Right hindlimb (tissue), 1 donor: Measurements from ENCODE around the gene SORCS2.

Experiments
- DNase-seq: peaks from one replicate; pipeline ENCODE4 v3.0.0-alpha.2; 2018

Gene SORCS2

DNA sequence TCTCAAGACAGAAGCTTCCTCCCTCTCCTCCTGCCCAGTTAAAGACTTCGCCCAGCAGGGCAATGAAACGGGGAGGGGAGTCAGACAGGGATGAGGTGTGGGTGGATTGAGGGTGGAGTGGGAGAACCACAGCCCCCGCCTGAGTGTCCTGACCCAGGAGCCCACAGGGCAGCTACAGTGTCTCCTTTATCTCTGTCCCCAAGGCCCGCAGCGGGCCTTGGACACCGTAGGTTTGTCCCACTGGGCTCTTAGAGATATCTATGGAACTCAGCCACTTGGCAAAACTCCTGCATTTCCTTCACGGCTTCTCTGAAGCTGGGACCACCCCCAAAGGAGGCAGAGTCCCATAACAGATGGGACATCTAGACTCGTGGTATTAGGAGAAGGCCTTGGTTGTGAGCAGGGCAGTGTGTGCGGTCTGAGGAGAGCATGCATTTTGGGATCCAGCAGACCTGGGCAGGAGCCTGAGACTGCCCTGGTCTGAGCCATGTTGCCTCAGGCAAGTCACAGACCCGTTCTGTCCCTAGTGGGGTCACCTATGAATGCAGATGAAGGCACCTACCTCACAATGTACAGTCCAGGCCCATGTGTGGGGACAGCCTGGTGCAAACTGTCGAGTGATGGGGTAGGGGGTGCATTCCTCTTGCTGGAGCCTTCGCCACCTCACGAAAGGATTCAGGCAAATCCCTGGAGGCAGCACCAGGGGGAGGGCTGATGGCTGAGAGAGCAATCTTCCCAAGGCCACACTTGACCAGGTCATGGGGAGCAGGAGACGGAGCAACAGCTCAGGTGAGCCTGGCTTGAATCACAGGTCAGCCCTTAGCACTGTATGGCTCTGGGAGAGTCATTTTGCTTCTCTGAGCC, 468.1 kb downstream of the SORCS2 start:
- no peak for DNase-seq

DNA sequence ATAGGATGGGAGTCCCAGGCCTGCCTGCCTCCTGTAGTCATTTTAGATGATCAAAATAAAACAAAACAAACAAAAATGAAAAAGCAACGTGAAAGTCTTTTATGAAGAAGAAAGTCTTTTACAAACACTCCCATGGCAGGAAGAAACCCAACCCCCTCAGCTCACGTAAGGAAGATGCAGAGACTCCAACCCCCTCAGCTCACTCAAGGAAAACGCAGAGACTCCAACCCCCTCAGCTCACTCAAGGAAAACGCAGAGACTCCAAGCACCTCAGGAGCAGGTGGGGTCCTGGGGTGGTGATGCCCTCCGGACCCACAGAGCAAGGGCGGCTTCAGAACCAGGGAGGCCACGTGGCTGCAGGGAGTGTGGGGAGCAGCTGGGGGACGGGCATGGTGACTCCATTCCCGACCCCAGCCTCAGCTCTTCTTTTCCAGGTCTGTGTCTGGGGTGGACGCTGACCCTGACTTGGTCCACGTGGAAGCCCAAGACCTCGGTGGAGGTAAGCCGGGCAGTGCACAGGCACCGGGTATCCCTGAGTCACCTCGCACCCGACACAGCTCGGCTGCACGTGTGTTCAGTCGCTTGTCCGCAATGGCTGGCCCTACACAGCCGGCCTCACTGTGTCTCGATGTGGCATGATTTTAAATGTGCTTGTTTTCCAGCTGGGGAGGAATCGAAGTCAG, 468.9 kb downstream of the SORCS2 start:
- DNase-seq, result no peak

DNA sequence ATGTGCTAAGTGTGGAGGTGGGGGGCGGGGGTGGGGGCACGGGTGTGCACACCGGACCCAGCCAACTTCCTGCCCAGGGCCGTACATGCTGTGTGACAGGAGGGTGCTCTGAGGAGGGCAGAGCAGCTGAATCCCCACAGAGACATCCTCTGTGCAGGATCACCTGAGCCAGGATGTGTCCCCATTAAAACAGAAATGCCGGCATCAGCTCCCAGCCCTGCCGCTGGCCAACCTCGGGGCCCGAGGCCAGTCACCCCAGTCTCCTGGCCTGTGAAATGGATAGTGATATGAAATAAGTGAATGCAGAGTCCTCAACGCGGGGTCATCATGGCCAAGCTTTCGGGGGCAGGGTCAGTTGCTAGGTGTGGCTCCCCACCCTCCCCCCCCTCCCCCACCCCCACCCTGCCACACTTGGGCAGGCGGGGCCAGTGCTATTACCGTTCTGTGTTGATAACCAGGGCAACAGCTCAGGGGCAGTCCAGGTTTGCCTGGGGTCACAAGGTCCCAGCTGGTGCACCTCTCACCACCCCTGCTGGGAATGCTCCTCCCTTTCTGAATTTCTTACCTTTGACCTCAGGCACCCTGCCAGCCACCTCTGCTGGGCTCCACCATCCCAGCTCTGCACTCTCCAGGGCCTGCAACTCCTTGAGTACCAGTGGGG, 469.6 kb downstream of the SORCS2 start:
- DNase-seq, result no peak

DNA sequence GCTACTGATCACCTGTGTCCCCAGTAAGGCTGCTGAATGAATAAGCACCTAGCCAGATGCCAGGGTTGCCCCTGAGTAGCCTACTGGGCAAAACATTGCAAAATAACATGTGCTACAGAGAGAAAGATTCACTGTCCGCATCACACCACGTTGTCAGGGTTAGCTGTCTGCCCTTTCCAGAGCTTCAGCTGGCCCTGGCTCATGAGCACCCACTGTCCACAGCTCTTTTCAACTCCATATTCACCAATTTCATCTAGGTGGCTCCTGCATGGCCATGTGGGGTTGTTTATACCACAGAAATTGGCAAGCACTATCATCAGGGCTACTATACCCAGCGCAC, 470.1 kb downstream of the SORCS2 start:
- no peak for DNase-seq

DNA sequence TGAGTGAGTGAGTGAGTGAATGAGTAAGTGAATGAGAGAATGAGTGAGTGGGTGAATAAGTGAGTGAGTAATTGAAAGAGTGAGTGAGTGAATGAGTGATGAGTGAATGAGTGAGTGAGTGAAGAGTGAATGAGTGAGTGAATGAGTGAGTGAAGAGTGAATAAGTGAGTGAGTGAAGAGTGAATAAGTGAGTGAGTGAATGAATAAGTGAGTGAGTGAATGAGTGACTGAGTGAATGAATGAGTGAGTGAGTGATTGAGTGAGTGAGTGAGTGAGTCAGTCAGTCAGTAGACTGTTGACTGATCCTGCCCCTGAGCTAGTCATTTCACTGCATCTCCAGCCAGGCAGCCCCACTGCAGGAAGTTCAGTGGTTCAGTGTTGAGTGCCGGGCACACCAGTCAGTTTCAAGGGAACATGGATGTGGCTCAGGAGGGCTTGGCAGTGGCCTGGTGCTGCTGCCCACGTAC, 470.8 kb downstream of the SORCS2 start:
- no peak for DNase-seq

DNA sequence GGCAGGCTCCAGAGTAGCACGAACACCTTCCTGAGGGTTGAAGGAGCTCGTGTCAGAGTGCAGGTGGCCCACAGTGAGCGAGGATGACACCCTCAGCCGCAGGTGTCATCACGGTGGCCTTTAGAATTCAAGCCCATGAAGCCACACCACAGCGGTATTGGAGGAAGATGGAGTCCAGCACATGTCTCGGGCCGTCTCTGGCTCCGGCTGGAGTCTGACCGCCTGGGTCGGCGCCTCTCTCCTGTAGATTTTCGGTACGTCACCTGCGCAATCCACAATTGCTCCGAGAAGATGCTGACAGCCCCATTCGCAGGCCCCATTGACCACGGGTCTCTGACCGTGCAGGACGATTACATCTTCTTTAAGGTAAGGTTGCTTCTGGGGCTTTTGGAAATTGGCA, 471.8 kb downstream of the SORCS2 start:
- no peak for DNase-seq

DNA sequence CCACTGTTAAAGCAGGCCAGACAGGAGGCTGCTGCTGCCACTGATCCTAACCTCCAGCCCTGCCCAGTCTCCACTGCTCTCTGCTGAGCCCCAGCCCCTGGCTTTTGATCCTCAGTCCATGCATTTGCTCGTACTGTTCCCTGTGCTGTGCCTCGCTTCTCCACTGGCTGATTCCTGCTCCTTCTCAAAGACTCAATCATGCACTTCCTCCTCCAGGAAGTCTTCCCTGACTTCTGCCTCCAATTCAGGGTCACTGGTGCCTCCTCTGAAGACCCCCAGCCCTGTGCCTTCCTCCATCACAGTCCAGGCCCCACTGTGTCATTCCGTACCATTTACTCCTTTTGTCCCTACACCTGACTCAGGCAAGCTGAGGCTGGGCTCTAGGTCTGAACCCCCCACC, 473.0 kb downstream of the SORCS2 start:
- no peak for DNase-seq

DNA sequence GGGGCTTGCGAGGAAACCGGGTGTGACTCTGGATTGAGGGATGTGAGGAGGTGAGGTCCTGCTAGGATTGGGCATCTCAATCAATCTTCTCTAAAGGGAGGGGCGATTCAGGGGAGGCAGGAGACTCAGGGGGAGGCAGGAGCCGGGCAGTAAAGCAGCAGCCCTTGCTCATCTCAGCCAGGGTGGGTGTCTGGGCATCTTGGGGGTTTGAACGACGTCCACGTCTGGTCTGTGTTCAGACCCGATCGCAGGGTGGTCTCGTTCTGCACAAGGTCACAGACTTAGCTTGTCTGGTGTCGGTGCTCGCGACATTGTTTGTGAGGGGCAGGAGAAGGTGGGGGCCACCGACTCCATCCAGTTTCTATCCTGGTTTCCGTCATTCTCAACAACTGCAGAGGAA, 473.7 kb downstream of the SORCS2 start:
- DNase-seq, result no peak

DNA sequence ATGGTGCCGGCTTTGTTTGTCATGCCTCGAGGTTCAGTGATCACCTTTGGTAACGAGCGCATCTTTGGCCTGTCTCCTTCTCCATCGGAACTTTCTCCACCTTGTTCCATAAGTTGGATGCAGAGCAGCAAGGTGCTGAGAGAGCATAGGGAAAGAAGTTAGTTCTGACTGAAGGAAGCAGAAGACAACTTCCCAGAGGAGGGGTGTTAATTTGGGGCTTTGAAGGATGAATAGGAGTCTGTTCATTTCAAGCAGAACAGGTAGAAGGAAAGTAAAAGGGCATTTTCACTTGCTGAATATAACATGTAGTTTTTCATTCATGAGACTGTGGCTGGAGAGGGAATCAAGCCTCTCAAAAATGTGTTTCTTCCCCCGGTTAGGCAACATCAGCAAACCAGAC, 474.4 kb downstream of the SORCS2 start:
- DNase-seq, result no peak

DNA sequence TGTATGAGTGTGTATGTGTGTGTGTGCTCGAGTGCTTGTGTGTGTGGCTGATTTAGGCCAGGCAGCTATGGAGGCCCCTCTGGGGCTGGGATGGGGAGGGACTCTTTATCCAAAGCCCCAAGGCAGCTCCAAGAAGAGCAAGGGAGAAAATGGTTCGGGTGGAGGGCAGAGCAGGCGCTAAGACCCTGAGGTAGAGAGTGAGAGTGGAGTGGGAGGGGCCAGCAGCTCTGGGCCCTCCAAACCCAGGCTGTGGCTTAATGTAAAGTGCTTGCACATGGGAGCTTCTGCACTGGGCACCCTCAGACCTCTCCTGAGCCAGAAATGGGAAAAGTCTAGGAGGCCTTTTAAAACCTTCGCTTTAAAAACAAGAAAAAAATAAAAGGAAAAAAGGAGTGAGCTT, 475.9 kb downstream of the SORCS2 start:
- no peak for DNase-seq

DNA sequence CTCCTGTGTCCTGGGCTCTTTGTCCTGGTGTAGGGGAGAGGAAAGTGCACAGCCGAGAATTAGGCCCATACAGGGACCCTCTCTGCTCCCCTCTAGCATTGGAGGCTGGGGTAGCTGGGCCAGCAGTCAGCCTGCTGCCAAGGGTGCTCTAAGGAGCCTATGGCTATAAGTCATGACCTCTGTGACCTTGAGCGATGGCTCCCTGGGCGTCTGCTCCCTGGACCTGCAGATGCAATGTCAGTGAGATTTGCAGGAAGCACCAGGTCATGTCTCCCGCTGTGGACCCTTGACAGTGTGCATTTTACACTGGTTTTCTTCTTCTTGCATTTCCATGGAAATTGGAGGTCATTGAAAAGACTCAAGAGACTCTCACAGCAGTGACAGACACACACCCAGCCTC, 476.5 kb downstream of the SORCS2 start:
- no peak for DNase-seq

DNA sequence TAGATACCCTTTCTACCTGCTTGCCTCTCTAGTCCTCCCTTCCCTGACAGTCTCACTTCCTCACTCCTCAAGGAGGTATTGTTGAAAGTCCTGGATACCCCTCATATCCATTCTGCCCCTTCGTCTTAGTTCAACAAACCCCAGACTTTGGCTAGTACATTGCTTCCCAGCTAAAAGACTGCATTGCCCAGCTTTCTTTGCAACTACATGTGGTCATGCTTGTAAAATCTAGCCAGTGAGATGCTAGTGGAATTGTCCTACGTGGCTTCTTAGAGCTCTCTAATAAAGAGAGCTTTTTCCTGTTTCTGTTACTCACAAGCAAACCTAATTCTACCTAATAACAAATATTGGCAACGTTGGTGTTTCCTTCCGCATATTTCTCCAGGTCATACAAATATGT, 480.3 kb downstream of the SORCS2 start:
- DNase-seq, result no peak

DNA sequence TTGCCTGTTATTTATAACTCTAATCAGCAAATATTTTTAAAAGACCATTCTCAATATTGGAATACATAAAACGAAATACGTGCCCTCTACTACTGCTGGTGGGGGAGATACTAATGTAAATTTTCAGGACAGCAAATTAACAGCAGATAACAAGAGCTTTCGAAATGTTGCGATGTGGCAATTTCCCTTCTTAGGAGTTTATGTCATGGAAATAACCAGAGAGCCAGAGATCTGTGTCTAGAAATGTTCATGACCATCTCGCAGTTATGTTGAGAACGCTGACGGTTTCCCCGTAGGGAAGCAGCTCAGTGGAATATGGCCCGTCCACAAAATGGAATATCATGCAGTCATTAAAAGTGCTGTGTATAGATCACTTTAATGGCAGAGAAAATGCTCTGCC, 480.8 kb downstream of the SORCS2 start:
- DNase-seq, result no peak

DNA sequence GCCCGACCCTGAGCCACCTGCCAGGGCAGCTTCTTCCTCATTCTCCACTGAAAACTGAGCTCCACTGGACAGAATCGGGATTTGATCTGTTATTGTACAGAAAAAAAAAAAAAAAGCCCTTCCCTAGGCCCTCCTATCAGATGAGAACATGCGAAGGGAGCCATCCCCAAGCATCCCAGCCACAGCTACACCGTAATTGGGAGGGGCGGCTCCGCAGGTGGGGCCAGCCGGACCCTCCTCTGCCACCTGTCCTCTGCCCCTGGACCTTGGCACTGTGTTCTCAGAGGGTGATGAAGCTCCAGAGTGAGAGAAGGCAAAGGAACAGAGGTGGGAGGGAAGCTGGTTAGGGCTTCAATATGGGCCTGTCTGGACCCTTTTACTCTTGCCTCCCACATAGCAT, 482.4 kb downstream of the SORCS2 start:
- no peak for DNase-seq

DNA sequence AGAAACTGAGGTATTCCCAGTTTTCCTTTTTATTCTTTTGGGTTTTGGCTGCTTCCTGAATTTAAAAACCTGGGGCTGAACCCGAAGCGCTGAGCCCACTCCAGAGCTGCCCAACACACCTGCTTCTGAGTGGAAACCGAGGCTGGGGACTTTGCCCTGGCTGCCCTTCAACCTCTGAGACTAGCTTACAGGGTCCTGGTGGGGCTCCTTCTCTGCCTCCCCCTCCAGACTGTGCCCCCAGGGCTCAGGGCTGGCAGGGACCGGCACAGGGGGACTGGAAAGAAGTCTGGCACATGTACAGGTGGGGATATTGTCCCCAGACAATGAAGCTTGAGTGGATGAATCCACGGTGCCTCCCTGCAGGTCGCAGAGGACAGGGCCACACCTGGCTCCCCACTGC, 482.8 kb downstream of the SORCS2 start:
- no peak for DNase-seq

DNA sequence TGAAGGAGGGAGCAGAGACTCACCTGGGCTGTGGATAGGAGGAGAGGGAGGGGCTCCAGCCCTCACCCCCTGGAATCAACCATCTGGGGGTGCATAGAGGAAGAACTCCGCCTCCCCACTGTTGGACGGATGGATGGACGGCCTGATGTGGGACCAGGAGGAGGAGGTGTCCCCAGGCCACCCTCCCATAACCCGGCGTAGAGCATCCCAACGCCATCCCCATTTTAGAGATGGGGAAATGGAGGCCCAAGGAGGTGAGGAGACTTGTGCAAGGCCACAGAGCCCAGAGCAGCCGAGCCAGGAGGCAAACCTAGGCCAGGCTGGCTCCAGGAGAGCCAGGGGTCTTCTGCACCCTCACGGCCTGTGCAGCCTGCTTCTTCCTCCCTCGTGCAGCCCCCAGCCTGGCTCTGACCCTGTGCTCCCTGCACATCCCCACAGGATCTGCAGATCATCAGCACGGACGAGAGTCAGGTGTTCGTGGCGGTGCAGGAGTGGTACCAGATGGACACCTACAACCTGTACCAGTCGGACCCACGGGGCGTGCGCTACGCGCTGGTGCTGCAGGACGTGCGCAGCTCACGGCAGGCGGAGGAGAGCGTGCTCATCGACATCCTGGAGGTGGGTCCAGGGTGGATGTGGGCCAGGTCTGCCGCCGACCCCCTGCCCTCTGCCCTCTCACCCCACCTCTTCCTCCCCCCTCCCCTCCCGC, 483.4 kb downstream of the SORCS2 start:
- no peak for DNase-seq

DNA sequence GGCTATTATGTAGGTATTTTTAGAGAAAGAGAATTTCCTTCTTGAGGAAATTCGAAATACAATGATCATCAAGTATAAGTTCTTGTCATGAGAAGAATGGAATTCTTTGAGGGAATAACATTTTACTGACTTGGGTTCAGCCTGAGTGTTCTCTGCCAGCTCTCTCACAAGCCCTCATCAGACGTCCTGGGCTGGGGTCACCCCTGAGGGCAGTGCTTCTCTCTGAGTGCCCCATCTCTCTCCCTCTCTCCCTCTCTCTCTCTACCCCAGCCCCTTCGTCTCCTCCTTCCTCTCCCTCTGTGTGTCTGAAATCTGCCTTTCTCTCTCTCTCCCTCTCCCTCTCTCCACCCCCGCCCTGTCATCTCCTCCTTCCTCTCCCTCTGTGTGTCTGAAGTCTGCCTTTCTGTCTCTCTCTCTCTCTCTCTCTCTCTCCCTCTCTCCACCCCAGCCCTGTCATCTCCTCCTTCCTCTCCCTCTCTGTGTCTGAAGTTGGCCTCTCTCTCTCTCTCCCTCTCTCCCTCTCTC, 484.1 kb downstream of the SORCS2 start:
- peak; percentile 59 for DNase-seq

DNA sequence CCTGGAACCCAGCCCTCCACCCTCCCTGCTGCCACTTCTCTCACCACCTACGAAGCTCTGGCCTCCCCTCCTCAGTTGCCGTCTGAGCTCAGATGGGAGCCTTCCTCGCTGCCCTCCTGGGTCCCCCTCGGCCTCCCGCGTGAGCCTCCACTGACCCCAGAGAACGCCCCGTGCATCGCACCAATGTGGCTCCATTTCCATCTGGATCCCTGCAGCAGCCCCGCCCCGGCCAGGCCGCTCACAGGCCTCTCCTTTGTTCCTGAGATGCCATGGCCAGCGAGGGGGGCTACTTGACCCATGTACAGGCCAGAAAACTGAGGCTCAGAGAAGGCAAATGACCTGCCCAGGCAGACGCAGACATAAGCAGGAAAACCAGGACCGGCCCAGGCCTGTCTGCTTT, 484.7 kb downstream of the SORCS2 start:
- DNase-seq, result no peak

DNA sequence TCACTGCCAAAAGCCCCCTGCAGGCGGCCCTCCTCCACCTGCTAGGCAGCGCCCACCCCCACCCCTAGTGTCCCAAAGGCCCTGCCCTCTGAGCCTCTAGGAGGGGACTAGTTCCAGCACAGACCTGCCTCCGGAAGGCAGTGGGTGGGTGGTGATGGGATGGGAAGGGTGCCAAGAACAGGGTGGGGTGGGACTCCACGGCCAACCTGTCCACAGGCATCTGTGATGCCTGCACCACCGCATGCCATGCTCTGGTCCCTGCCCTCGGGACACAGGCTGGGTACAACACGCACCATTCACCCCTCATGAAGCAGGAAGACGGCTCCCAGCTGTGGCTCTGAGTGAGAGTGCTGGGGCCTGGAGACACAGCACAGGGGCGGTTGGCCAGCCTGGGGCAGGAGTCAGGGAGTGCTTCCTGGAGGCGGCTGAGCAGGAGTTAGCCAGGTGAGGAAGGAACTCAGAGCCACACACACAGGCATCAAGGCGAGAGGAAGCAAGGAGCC, 485.5 kb downstream of the SORCS2 start:
- no peak for DNase-seq

DNA sequence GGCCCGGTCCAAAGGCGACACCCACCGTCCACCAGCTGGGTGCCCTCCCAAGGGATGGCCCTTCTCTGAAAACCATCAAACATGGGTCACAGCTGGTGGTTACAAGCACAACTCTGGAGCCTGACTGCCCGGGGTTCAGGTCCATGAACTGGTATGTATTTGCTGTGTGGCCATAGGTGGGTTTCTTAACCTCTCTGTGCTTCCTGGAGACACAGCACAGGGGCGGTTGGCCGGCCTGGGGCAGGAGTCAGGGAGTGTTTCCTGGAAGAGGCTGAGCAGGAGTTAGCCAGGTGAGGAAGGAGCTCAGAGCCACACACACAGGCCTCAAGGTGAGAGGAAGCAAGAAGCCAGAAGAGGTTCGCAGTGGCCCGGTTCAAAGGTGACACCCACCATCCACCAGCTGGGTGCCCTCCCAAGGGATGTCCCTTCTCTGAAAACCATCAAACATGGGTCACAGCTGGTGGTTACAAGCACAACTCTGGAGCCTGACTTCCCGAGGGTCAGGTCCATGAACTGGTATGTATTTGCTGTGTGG, 486.0 kb downstream of the SORCS2 start:
- DNase-seq, result no peak

DNA sequence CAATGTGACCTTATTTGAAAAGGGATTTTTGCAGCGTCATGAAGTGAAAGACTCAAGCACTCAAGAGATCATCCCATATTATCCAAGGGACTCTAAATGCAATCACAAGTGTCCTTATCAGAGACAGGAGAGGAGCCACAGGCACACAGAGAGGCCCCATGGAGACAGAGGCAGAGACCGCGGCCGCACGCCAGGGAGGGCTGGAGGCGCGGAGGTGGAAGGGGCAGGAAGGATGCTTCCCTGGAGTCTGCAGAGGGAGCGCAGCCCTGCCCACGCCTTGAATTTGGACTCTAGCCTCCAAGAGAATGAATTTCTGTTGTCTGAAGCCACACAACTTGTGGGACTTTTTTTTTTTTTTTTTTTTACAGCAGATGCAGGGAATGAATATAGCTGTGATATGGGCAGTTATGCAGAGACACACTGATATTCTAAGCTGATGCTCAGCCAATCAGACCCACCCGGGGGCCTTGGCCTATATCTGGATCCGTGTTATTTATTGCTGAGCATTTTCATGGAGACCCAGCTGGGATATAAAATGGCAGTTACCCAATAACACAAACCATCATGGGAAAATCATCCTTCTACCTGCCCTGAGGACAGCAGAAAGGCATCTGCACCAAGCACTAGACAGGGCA, 487.2 kb downstream of the SORCS2 start:
- DNase-seq, result peak; percentile 46

DNA sequence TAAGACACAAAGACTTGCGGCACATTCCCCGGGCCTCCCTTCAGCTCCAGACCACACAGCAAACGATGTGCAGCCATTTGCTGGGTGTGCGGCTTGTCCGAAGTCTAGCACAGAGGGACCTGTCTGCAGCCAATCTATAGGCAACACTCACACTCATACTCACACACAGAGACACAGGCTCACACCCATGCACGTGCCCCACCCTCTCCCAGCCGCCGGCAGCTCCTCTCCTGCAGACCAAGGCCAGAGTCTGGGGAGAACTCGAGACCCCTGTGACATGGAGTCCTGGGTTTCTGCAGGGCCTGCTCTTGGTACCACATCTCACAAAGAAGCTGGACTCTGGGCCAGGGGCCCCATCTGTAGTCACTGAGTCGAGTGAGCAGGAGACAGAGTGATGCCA, 487.8 kb downstream of the SORCS2 start:
- no peak for DNase-seq
